Ovary (tissue), 9 donors: ENCODE data around the gene FGD2. TPM values are rescaled to one million over a fixed set of nuclear protein-coding genes. Genes with fewer than 3 reads are reported as not detected.
"Not testable (repeated sequence)": the region's sequence is repeated elsewhere in the genome, so short reads cannot be mapped to it uniquely, and the experiment has no call there.

Experiments used
- DNase-seq, 5 donors: peaks; one replicate each; pipeline ENCODE4 v3.0.0-alpha.2; 2019 to 2020
- H3K27ac ChIP-seq, 2 donors: fragments of 200-600 bp; one replicate each; pipeline versions ENCODE4 v1.5.1 to v1.8.0; 2019 to 2022
- H3K27me3 ChIP-seq: fragments of 200-600 bp; one replicate; pipeline ENCODE4 v1.8.0; 2022
- H3K36me3 ChIP-seq: fragments of 200-600 bp; sonication (generic); one replicate; pipeline ENCODE4 v1.5.1; 2019
- H3K4me1 ChIP-seq: one replicate; pipeline ENCODE4 v1.8.1; 2013; ENCODE audit warnings: mild to moderate bottlenecking, moderate library complexity; ENCODE audit not compliant: insufficient read depth
- H3K4me3 ChIP-seq: fragments of 200-600 bp; sonication (generic); one replicate; pipeline ENCODE4 v1.5.1; 2017
- H3K9me3 ChIP-seq, 2 donors: fragments of 200-600 bp in 1 of 2; sonication (generic) in 1 of 2; one replicate each; pipeline versions ENCODE4 v1.5.1 to v1.8.1; 2013 to 2019; ENCODE audit warnings: mild to moderate bottlenecking in 1 of 2, moderate library complexity in 1 of 2
- EP300 ChIP-seq: sonication (generic); formaldehyde crosslinking; IDR thresholded peaks from one replicate; pipeline ENCODE4 v1.6.1; 2017; ENCODE audit warnings: antibody characterized with exemption
- POLR2A ChIP-seq: fragments of 450-650 bp; IDR thresholded peaks from one replicate; pipeline ENCODE4 v1.6.1; 2017; ENCODE audit warnings: antibody characterized with exemption, mild to moderate bottlenecking, moderate library complexity
- WGBS, 3 donors: extraction: QIAGEN DNeasy Blood & Tissue Kit in 1 of 3; methylation state at CpG; one replicate each; pipeline versions ENCODE4 v1.1.5 to v1.1.7; 2013 to 2017; 5-methylcytosine and 5-hydroxymethylcytosine counted together
- intact Hi-C, 4 donors: fragments of 100-400 bp; cut with DNase I; formaldehyde crosslinking; loops; one replicate each; pipeline versions ENCODE4 v1.11.0 to v1.15.1; 2022 to 2023
- polyA plus RNA-seq, 2 donors: library from polyadenylated mRNA; stranded (reverse); fragments of 200-250 nt in 1 of 2; fragments of 350-450 nt in 1 of 2; fragmentation: Illumina TruSeq in 1 of 2; extraction: RNeasy Lipid Tissue Mini Kit (QIAGEN cat#74804) in 1 of 2; gene quantifications; one replicate each; pipeline ENCODE4 v1.2.3, GENCODE V29; 2013 to 2014
- total RNA-seq, 7 donors: library from RNA; depleted of rRNA in 2 of 7; stranded (reverse); fragments of >200 nt in 2 of 7; fragmentation: NEBNext Ultra II Directional in 3 of 7; extraction: Animal tissue kit (Norgen Biotek cat#: 25700) in 3 of 7; gene quantifications; one replicate each; pipeline versions ENCODE4 v1.1.0 to v1.2.4, GENCODE V29; 2016 to 2023
- TF ChIP-seq, protein P1 (sequence below), 3 donors: fragments of 450-650 bp in 2 of 3; fragments of 200-600 bp in 1 of 3; IDR thresholded peaks; one replicate each; pipeline versions ENCODE4 v1.5.1 to v1.8.0; 2016 to 2022; ENCODE audit warnings: antibody characterized with exemption in 3 of 3, mild to moderate bottlenecking in 1 of 3
- donor health status: DM: no; HTN: no; CAD: no; lungs with moderate emphysema.
- donor health status: DM: no; HTN: no; CAD: no.
- donor health status: Bipolar disorder and iron deficiency.
- donor health status: DM: yes; HTN: yes; CAD: no.
- donor health status: DM: no; HTN: no; CAD: no.
- donor health status: DM: yes; HTN: yes; CAD: no.

Gene FGD2
- total and polyA plus RNA-seq, 9 donors: 2.3 to 13.6 (median 4.1) TPM

DNA sequence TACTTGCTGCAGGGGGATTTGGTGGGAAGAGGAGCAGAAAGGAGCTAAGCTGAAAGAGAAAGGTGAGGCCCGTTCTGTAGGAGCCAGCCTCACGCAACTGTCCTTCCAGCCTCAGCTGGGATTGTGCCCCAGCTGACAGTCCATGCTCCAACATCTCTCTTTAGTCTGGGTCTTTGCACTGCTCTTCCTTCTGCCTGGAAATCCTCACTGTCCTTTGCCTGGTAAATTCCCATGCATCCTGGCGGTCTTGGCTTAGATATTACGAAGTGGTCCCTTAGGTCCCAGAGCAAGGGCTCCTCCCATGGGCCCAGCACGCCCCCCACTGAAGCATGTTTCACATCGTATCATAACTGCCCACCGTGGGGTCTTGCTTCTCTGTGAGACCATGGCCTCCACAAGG lies 52.2 kb downstream of the FGD2 start:
- Histone ChIP-seq H3K36me3 (no peaks in the 10 kb centered on the region), H3K27ac (no peak overlapping the region), H3K9me3 (no peaks in the 10 kb centered on the region), H3K4me1 (peaks cover 2% of the 10 kb centered on the region), H3K4me3 (no peak overlapping the region), H3K27me3 (no peaks in the 10 kb centered on the region)
- intact Hi-C loops: loop anchor here in 1 of 4 donors (2.0 kb wide), 1 partner anchor 113 kb away; the partner anchor contains the start of gene PIM1
- no peak for DNase-seq
- 94 to 95% (median 95%) methylated on average over 7 of the region's 7 CpGs for whole genome bisulfite sequencing, 3 donors
- TF ChIP-seq EP300 (no peak), POLR2A (no peak)
- TF ChIP-seq, protein P1, sequence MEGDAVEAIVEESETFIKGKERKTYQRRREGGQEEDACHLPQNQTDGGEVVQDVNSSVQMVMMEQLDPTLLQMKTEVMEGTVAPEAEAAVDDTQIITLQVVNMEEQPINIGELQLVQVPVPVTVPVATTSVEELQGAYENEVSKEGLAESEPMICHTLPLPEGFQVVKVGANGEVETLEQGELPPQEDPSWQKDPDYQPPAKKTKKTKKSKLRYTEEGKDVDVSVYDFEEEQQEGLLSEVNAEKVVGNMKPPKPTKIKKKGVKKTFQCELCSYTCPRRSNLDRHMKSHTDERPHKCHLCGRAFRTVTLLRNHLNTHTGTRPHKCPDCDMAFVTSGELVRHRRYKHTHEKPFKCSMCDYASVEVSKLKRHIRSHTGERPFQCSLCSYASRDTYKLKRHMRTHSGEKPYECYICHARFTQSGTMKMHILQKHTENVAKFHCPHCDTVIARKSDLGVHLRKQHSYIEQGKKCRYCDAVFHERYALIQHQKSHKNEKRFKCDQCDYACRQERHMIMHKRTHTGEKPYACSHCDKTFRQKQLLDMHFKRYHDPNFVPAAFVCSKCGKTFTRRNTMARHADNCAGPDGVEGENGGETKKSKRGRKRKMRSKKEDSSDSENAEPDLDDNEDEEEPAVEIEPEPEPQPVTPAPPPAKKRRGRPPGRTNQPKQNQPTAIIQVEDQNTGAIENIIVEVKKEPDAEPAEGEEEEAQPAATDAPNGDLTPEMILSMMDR (IDR thresholded peaks at IDR 0.05): no peak

DNA sequence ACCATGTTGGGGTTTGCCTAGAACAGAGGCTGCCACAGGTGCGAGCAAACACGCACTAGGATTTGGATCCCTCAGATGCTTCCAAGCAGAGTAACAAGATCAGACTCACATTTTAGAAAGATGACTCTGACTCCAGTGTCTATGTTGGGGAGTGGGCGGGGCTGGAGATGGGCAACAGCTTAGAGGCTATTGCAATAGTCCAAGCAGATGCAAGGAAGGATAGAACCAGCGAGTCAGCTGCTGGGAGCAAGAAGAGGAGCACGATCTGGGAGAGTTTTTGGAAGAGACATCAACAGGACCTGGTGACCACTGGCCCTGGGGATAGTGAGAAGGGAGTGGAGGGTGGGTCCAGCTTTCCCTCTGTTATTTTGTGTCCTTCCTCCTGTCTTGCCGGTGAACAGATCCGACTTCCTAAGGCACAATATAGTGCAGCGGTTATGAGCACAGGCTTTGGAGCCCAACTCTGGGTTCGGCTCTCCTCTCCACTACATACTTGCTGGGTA lies 52.7 kb downstream of the FGD2 start:
- no peak overlapping the region for H3K27ac ChIP-seq
- no peaks in the 10 kb centered on the region for H3K36me3 ChIP-seq
- H3K9me3 ChIP-seq: no peaks in the 10 kb centered on the region
- H3K4me1 ChIP-seq: peaks cover 2% of the 10 kb centered on the region
- no peak for TF ChIP-seq EP300
- TF ChIP-seq, protein P1 (IDR thresholded peaks at IDR 0.05): no peak
- TF ChIP-seq POLR2A: no peak
- H3K4me3 ChIP-seq: no peak overlapping the region
- 94 to 96% (median 95%) methylated on average over 9 of the region's 9 CpGs for WGBS, 3 donors
- no peaks in the 10 kb centered on the region for H3K27me3 ChIP-seq
- intact Hi-C loops: loop anchor here in 1 of 4 donors (2.0 kb wide), 1 partner anchor 113 kb away; the partner anchor contains the start of gene PIM1
- DNase-seq: no peak

DNA sequence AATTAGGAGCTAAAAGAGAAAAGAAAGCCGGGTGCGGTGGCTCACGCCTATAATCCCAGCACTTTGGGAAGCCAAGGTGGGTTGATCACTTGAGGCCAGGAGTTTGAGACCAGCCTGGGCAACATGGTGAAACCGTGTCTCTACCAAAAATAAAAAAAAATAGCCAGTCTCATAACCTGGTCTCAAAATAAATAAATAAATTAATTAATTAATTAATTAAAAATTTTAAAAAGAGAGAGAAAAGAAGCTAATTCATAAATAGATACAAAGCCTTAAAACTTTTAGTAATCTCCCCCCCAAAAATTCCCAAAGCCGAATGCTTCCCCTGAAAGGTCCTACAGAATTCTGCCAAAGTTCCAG lies 53.5 kb downstream of the FGD2 start:
- intact Hi-C loops: loop anchor here in 1 of 4 donors (2.0 kb wide), 1 partner anchor 112 kb away; the partner anchor contains the start of gene PIM1
- H3K4me3 ChIP-seq, H3K36me3 ChIP-seq, DNase-seq, H3K4me1 ChIP-seq, H3K9me3 ChIP-seq, H3K27me3 ChIP-seq: not testable (repeated sequence)
- H3K27ac ChIP-seq: peak overlapping the region in 1 of 2 donors; percentile 62
- WGBS, 3 donors: 83 to 88% (median 88%) methylated on average over 5 of the region's 5 CpGs

DNA sequence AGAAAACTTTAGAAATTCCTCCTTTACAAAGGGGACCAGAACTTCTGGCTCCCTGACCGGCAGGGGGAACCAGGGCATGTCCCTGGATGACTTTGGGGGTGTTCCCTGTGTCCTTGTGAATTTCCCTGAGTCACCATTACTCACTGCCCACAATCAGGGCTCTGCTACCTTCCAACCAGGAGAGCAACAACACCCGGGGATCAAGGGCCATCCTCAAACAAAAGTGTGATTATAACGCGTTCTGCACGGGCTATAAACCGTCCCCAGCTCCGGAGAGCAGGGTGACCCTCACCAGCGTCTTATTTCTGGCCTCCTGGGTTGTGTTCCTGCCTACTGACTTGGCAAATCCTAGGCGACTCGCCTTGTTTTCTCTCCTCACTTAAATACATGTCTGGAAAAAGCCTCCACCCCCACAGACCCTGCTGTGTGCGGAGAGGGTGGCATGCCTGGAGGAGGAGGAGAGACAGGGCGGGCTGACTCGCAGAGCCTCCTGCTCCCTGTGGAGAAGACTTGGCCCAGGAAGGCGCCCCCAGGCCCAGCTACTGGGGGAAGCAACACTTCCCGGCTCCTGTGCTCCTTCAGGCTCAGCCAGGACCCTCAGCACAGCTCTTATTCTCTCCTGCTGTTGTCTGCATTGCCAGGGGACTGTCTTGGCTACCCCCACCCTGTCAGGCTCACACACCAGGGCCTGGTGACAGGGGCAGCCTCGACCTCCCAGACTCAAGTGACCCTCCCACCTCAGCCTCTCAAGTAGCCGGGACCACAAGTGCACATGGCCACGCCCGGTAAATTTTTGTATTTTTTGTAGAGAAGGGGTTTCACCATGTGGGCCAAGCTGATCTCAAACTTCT lies 54.1 kb downstream of the FGD2 start:
- TF ChIP-seq, protein P1 (IDR thresholded peaks at IDR 0.05): peak; percentile 12 to 64 (median 47)
- TF ChIP-seq EP300: no peak
- Histone ChIP-seq H3K9me3 (no peaks in the 10 kb centered on the region), H3K36me3 (no peaks in the 10 kb centered on the region), H3K27me3 (no peaks in the 10 kb centered on the region), H3K4me3 (no peak overlapping the region), H3K4me1 (peaks cover 2% of the 10 kb centered on the region), H3K27ac (peak overlapping the region in 1 of 2 donors; percentile 62)
- WGBS, 3 donors: 24 to 30% (median 26%) methylated on average over 19 of the region's 19 CpGs
- DNase-seq: peak; percentile 71 to 84 (median 77)
- intact Hi-C loops: loop anchor here in 1 of 4 donors (2.0 kb wide), 1 partner anchor 111 kb away; the partner anchor contains the start of gene PIM1

DNA sequence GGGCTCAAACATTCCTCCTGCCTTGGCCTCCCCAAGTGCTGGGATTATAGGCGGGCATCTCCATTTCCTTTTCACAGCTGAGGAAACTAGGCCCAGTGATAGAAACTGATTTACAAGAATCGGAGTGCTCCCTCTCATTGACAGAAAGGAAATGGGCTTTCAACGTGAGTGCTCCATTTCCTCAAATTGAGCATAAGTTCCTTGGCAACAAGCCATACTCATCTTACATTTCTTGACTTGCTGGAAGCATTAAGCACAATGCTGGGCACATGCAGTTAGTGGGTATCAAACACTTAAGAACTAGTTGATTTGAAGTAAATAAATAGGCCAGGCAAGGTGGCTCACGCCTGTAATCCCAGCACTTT lies 54.7 kb downstream of the FGD2 start:
- Histone ChIP-seq H3K27ac (no peak overlapping the region), H3K4me3 (no peak overlapping the region), H3K36me3 (no peaks in the 10 kb centered on the region), H3K9me3 (no peaks in the 10 kb centered on the region), H3K4me1 (peaks cover 2% of the 10 kb centered on the region), H3K27me3 (no peaks in the 10 kb centered on the region)
- no peak for DNase-seq
- WGBS, 3 donors: 86 to 92% (median 90%) methylated on average over 4 of the region's 4 CpGs
- intact Hi-C loops: no loop called here
- TF ChIP-seq, protein P1 (IDR thresholded peaks at IDR 0.05): no peak
- TF ChIP-seq POLR2A (no peak), EP300 (no peak)
